BE2C (cell line): Measurements from ENCODE around the gene CNKSR2.

Experiments
- DNase-seq: peaks from one replicate; pipeline ENCODE4 v3.0.0-alpha.2; 2020
- H3K27me3 ChIP-seq: fragments of 250-450 bp; sonication (Bioruptor Pico); 2 replicates; pipeline ENCODE4 v1.5.1; 2020; ENCODE audit warnings: mild to moderate bottlenecking
- H3K36me3 ChIP-seq: fragments of 250-450 bp; sonication (Bioruptor Pico); 2 replicates; pipeline ENCODE4 v1.5.1; 2020; ENCODE audit warnings: mild to moderate bottlenecking
- H3K4me1 ChIP-seq: fragments of 250-450 bp; sonication (Bioruptor Pico); 2 replicates; pipeline ENCODE4 v1.5.1; 2020
- H3K4me3 ChIP-seq: 2 replicates; pipeline ENCODE4 v1.5.1; 2011; ENCODE audit warnings: low read depth, low read length
- H3K9me3 ChIP-seq: fragments of 250-450 bp; sonication (Bioruptor Pico); 2 replicates; pipeline ENCODE4 v1.5.1; 2020
- CTCF ChIP-seq: IDR thresholded peaks from 2 replicates; pipeline ENCODE4 v1.5.1; 2012; ENCODE audit warnings: mild to moderate bottlenecking, low read depth, low read length

Gene CNKSR2

GRCh38 chrX:21674430-21675186 lies 300.4 kb downstream of the CNKSR2 start:
- Histone ChIP-seq H3K4me3 (no peak overlapping the region), H3K36me3 (no peaks in the 10 kb centered on the region), H3K9me3 (no peaks in the 10 kb centered on the region), H3K27me3 (no peaks in the 10 kb centered on the region), H3K4me1 (no peaks in the 10 kb centered on the region)
- DNase-seq: no peak
- no peak for TF ChIP-seq CTCF

DNA sequence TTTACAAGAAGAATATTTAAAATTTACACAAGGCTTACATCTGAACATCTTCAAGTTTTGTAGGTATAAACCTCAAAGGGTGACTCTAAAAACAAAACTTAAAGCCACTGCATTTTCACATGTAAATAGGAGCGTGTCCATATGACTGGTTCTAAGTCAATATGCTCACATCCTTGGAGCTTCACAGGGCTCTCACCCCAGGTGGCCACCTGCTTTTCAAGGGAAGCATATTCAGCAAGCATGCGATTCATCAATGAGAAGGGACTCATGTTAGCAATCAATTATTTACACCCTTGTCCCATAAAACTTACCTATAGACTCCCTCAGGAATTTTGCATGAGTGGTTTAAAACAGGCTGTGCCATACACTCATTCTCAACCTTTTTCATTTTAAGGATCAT lies 301.7 kb downstream of the CNKSR2 start:
- TF ChIP-seq CTCF: no peak
- no peaks in the 10 kb centered on the region for H3K4me1 ChIP-seq
- DNase-seq: no peak
- H3K9me3 ChIP-seq: no peaks in the 10 kb centered on the region
- no peaks in the 10 kb centered on the region for H3K36me3 ChIP-seq
- no peaks in the 10 kb centered on the region for H3K27me3 ChIP-seq
- no peak overlapping the region for H3K4me3 ChIP-seq

- no peaks in the 10 kb centered on the region for H3K4me1 ChIP-seq
- no peaks in the 10 kb centered on the region for H3K9me3 ChIP-seq
- H3K4me3 ChIP-seq: no peak overlapping the region
- TF ChIP-seq CTCF: no peak
- no peaks in the 10 kb centered on the region for H3K36me3 ChIP-seq
- no peaks in the 10 kb centered on the region for H3K27me3 ChIP-seq
- no peak for DNase-seq
These were observed 303.9 kb downstream of the CNKSR2 start for GRCh38 chrX:21678048-21678612.

- no peak for TF ChIP-seq CTCF
- Histone ChIP-seq H3K36me3 (no peaks in the 10 kb centered on the region), H3K4me3 (no peak overlapping the region), H3K4me1 (no peaks in the 10 kb centered on the region), H3K27me3 (no peaks in the 10 kb centered on the region), H3K9me3 (no peaks in the 10 kb centered on the region)
- no peak for DNase-seq
These were observed 309.7 kb downstream of the CNKSR2 start for GRCh38 chrX:21683941-21684340.

DNA sequence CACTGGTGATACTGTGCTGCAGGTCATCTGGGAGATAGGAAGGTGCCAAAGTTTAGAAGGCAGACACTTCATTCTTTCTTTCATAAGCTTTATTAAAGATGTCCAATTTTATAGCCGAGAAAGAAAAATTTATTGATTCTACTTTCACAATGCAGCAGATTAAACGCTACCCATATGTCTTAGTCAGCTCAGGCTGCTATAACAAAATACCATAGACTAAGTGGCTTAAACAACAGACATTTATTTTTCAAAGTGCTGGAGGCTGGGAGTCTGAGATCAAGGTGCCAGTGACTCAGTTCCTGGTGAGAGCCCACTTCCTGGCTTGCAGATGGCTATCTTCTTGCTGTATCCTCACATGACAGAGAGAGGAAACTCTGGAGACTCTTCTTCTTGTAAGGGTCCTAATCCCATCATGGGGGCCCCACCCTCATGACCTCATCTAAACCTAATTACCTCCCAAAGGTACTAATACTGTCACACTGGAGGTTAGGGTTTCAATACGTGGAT lies 317.3 kb downstream of the CNKSR2 start:
- H3K4me3 ChIP-seq: no peak overlapping the region
- no peak for TF ChIP-seq CTCF
- no peaks in the 10 kb centered on the region for H3K4me1 ChIP-seq
- no peaks in the 10 kb centered on the region for H3K36me3 ChIP-seq
- no peaks in the 10 kb centered on the region for H3K27me3 ChIP-seq
- no peak for DNase-seq
- no peaks in the 10 kb centered on the region for H3K9me3 ChIP-seq

DNA sequence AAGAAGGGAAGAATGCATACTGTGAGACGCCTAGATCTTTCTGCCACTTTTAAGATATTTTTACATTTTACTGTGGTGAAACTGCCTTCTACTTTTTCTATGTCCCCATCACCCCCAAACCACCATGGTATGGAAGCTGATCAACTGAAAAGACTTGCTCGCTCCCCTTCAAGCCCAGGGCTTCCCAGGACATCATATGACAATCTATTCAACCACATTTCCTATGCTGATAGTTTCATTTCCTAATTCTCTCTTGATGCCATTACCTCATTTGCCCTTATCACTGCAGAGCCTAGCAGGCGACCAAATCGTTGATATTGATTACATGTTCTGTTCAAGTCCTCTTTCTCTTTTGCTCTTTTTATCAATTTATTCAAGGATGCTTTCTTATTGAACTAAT lies 324.1 kb downstream of the CNKSR2 start:
- DNase-seq: no peak
- no peaks in the 10 kb centered on the region for H3K27me3 ChIP-seq
- no peaks in the 10 kb centered on the region for H3K9me3 ChIP-seq
- H3K4me3 ChIP-seq: no peak overlapping the region
- TF ChIP-seq CTCF: no peak
- H3K36me3 ChIP-seq: no peaks in the 10 kb centered on the region
- peaks cover 8% of the 10 kb centered on the region for H3K4me1 ChIP-seq
